ENCODE data around the gene RALGPS1.

The RALGPS1 gene

GRCh38 chr9:127081250-127082185 is 166.9 kb downstream of the RALGPS1 start:
- no peak for DNase-seq

DNA sequence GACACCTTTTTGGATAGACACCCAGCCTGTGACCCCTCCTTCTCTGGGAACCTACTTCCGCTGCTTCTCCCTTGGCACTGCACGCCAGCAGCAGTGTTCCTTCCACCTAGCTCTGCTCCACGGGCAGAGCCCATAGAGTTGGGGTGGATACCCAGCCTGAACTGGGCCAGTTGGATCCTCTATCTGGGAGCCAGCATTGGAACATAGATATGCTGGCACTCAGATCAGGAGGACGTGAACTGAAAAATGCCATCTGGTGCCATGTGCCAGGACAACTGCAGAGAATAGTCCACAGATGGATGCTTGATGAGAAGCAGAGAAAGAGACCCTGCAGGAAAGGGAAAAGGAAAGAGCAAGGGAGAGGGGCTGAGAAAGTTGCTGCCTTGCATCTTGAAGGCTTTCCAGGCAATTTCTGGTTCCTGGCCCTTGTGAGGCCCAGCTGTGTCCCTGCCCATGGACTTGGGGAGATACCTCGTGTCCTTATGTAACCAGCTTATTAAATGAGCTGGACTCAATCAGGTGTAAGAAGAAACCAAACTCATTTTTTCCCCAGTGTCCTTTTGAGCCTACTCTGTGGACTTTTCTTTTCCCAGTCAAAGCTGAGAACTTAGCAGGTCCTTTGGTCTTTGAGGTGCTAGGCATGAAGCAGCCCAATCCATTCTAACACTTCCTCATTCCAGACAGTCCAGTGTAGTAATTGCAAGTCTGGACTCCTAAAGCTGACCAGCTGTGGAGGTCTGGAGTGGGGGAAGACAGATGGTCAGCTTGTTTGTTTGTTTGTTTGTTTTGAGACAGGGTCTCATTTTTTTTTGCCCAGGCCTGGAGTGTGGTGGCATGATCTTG is 168.8 kb downstream of the RALGPS1 start:
- DNase-seq, result no peak

GRCh38 chr9:127084076-127085039 is 169.8 kb downstream of the RALGPS1 start:
- no peak for DNase-seq

DNA sequence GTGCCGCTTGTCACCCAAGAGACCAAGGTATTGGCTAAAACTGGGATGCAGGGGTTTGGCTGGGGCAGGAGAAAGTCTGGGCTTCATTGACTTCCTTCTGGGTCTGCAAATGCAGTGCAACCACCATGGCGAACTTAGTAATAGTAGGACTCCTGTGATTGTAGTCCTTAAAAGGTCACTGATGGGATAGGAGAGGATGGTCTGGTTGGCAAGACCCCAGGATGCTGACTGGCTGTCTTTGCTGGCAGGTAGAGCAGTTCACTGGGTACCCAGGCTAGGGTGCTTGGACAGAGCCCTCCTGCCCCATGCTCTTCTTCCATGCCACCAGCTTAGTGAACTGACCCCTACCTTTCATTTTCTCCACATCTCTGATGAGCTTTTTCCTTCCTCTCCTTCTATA is 170.6 kb downstream of the RALGPS1 start:
- DNase-seq, result no peak

DNA sequence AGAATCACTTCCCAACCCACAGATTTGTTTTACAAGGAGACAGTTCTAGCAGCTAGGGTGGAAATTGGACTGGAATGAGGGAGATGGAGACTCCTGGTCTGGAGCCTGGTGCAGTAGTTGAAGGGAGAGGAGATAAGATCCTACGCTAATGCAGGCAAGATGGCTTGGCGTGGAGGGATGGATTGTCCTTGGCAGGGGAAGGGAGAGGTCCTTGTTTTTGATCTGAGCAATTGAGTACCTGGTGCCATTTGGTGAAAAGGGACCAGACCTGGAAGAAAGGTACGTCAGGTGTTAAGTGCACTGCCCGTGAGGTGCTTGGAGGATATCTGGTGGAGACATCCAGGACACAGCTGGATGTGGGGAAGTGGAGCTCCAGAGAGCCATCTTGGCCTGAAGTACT is 172.2 kb downstream of the RALGPS1 start:
- no peak for DNase-seq

DNA sequence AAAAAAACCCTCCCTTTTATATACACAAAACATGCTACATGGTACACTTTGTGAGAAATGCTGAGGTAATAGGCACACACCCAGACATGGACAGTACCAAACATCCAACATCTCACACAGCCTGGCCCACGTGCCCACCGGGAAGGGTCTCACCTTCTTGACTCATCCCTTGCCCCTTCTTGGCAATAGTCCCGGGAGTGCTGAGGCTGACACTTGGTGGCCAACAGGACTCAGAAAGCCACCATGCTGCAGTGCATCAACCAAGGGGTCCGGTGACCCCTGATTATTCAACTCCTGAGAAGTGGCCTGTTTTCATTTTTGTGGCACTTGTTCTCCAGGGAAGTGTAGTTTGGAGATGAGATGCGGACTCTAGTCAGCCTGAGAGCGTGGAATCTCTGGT is 172.8 kb downstream of the RALGPS1 start:
- DNase-seq, result no peak

DNA sequence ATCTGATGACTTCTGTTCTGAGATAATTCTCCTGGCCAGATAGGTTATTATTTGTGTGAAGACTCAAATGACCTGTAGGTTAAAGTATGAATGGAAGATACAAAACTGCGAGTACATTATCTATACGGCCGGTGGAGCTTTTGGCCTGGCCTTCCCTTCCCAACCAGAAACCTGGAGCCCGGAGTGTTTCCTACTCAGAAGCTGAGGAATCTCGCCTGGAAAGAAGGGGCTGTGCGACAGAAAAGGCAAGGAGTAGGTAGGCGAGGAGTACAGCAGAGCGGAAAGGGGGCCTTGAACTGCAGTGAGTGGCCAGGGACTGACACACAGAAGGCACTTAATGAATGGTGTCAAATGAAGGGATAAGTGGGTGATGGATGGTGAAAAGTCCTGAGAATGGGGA is 173.3 kb downstream of the RALGPS1 start:
- DNase-seq, result no peak

- no peak for DNase-seq
Measured at GRCh38 chr9:127088724-127089615, 174.4 kb downstream of the RALGPS1 start.

DNA sequence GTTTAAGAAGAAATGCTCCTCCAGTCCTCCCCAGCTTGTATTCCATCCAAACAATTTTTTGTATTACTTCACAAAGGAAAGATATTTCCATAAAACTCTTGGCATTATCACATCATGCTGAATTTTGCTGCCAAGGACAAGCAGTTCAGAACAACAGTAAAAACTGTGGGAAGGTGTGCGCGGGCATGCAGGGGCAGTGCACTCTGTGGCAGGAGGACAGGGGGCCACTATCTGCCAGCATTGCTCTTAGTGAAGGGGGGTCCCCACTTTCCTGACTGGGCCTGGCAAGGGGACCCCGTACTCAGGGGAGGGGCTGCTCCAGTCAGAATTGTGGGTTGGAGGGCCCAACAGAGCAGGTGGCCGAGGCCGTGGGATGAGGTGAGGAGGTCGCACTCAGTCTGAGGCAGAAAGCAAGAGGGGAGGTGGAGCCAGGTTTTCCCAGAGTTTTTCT is 175.1 kb downstream of the RALGPS1 start:
- DNase-seq, result no peak

DNA sequence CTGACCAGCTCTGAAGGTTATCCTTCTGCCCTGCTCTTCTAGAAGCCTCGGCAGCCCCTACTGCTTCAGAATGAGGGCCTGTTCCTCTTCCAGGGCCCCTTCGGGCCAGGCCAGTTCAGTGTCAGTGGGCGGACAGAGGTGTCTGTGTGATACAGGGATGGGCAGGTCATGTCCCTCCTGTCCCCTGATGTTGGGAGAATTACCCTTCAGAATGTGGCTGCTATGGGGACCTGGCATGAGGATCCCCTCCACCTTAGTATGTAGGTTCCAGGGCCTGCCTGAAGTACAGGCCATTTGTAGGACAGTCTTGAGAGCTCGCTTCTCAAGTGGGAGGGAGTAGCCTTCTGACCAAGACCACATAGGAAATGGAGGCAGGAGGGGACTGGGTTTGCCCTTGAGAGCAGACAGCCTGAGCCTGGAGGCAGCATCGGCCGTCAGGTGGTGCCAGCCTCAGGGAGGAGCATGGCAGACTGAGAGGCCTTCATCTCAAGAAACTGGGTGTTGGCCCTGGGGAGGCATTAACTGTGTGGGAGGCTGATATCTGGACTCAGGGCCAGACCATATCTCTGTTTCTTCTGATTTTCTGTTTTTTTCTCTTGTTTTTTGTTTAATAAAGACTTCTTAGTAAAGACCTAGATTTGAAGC is 175.9 kb downstream of the RALGPS1 start:
- DNase-seq, result no peak

DNA sequence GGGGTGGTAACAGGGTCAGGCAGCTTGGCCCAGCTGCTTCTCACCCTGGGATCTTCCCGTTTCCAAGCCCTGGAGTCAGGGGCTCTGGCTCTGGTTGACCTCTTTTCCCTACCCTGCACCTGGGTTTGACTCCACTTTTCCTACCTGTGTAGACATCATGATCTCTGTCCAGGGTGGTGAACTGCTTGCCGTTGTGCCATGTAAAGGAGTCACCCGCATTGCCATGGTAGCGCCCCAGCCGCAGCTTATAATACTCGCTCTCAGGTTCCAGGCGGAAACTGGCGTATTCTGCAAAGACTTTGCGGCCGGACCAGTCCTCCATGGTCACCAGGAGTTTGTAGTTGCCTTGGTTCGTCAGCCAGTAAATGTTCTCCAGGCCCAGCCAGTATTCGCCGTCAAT is 176.9 kb downstream of the RALGPS1 start:
- no peak for DNase-seq

DNA sequence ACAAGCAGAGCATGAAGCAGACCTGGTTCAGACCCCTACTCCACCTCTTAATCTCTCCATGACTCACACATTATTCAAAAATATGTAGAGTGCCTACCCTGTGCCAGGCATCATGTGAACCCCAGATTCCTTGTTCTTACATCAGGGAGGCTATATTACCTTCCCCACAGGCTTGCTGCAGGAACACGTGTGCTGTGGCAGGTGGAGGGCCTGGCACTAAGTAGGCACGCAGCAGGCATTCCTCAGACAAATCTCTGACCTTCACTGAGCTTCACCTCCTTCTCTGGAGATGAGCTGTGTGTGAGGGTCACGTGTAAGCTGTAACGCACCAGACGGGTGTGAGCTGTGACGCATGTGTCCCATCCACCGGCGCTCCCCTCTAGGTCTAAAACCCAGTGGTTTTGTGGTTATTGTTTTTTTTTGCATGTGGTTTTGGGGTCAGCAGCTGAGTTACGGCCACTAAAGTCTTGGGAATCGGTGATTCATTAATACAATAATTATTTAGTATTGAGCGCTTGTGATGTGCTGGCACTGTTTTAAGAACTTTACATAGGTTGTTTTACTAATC is 177.5 kb downstream of the RALGPS1 start:
- DNase-seq, result no peak

- no peak for DNase-seq
Measured at GRCh38 chr9:127093319-127094020, 178.9 kb downstream of the RALGPS1 start.

DNA sequence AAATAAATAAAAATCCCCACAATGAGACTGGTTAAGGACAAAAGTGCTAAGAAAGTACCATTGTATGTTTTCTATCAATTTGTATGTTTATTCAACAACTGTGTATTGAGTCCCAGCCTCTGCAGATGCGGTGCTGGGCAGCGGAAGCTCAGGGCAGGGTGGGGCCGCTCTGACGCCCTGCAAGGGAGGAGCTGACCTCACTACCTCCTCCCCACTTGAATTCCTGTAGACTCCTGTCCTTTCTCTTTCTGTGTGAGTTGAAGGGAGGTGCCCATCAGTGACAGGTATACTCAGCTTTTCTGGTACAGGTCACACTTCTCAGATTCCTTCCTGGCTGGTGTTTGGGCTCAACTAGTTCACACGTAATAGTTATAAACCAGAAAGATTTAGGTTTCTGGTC is 180.8 kb downstream of the RALGPS1 start:
- DNase-seq, result no peak

GRCh38 chr9:127096208-127096607 is 181.6 kb downstream of the RALGPS1 start:
- no peak for DNase-seq

GRCh38 chr9:127097683-127098082 is 183.1 kb downstream of the RALGPS1 start:
- DNase-seq, result no peak

DNA sequence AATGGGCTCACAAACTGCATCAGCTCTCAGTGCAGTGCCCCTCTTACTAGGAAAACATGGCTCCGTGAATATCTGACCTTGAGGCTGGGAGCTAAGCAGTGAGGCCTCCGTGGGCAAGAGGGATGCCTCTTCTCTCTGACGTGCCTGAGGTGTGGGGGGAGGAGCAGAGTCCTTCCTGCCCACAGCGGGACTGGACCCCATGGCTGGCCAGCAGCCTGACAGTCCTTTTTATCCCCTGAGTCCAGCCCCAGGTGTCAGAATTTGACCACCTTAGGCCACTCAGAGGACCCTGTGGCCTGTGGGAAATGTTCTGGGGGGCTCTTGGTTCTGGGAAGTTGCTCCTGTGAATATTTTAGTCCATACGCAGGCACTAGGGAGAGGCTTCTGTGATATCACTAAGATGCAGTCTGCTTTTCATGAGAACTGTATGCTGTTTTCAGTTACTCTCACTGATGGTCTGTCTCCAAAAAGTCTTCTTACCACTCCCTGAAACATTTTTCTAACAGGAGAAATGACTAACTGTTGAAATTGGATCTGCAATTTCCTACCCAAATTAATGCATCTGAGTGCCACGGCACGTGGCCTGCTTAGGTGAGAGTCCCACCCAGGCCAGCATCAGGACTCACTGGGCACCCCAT is 184.5 kb downstream of the RALGPS1 start:
- DNase-seq, result no peak

GRCh38 chr9:127099664-127100063 is 185.1 kb downstream of the RALGPS1 start:
- DNase-seq, result no peak

DNA sequence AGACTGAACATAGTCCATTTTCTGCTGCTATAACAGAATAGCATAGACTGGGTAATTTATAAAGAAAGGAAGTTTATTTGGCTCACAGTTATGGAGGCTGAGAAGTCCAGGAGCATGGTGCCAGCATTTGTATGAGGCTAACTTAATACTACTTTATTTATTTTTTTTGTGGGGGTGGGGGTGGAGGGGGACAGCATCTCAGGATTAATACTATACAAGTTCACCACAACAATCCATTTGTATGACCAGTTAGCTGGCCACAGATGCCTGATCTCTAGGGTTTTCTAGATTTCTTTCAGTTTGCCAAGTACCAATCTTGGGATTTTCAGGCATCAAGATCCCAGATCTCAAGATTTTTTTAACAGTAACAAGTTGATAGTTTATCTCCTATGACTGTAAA is 187.6 kb downstream of the RALGPS1 start:
- no peak for DNase-seq

Data from fibroblast of skin of right quadriceps (primary cell).